Measurements from ENCODE around the gene SLC13A1.
"Not testable (repeated sequence)": the region's sequence is repeated elsewhere in the genome, so short reads cannot be mapped to it uniquely, and the experiment has no call there.

DNA sequence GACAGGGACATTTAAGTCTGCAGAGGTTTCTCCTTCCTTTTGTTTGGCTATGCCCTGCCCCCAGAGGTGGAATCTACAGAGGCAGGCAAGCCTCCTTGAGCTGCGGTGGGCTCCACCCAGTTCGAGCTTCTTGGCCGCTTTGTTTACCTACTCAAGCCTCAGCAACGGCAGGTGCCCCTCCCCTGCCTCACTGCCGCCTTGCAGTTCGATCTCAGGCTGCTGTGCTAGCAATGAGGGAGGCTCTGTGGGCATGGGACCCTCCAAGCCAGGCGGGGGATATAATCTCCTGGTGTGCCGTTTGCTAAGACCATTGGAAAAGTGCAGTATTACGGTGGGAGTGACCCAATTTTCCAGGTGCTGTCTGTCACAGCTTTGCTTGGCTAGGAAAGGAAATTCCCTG, 114.9 kb downstream of the SLC13A1 start:
- TF ChIP-seq POLR2AphosphoS5, POLR2A (IDR thresholded peaks at IDR 0.05; ENCODE audit: low read depth, low read length): not testable (repeated sequence)
